Measurements from ENCODE around the gene TPRN.

The TPRN gene

GRCh38 chr9:137160716-137161557 is 39.6 kb downstream of the TPRN start:
- no peak overlapping the region for H3K4me3 ChIP-seq (ENCODE audit: low read depth in 1 of 5, low read length in 5 of 5)
- peaks cover 0 to 15% (median 8%) of the 10 kb centered on the region in 5 donors for H3K4me1 ChIP-seq (ENCODE audit: control insufficient read depth in 5 of 5, insufficient read depth in 5 of 5, low read length in 5 of 5)
- H3K27me3 ChIP-seq (ENCODE audit: control insufficient read depth in 5 of 5, insufficient read depth in 4 of 5, low read length in 5 of 5), result peaks cover 53 to 89% (median 83%) of the 10 kb centered on the region in 5 donors
- H3K36me3 ChIP-seq (ENCODE audit: control insufficient read depth in 5 of 5, insufficient read depth in 5 of 5, low read length in 5 of 5), result no peaks in the 10 kb centered on the region
- no peak overlapping the region for H3K9ac ChIP-seq (ENCODE audit: low read length in 5 of 5)
- no peak overlapping the region for H3K27ac ChIP-seq (ENCODE audit: low read depth, low read length)
- peaks cover 0 to 2% (median 0%) of the 10 kb centered on the region in 5 donors for H3K9me3 ChIP-seq (ENCODE audit: control insufficient read depth in 5 of 5, low read length in 5 of 5)

GRCh38 chr9:137160054-137160425 is 40.5 kb downstream of the TPRN start:
- Histone ChIP-seq H3K27ac (ENCODE audit: low read depth, low read length) (no peak overlapping the region), H3K9ac (ENCODE audit: low read length in 5 of 5) (no peak overlapping the region), H3K4me1 (ENCODE audit: control insufficient read depth in 5 of 5, insufficient read depth in 5 of 5, low read length in 5 of 5) (peaks cover 0 to 15% (median 8%) of the 10 kb centered on the region in 5 donors), H3K9me3 (ENCODE audit: control insufficient read depth in 5 of 5, low read length in 5 of 5) (peaks cover 0 to 2% (median 0%) of the 10 kb centered on the region in 5 donors), H3K27me3 (ENCODE audit: control insufficient read depth in 5 of 5, insufficient read depth in 4 of 5, low read length in 5 of 5) (peaks cover 55 to 89% (median 83%) of the 10 kb centered on the region in 5 donors), H3K4me3 (ENCODE audit: low read depth in 1 of 5, low read length in 5 of 5) (no peak overlapping the region), H3K36me3 (ENCODE audit: control insufficient read depth in 5 of 5, insufficient read depth in 5 of 5, low read length in 5 of 5) (no peaks in the 10 kb centered on the region)

GRCh38 chr9:137159105-137160053 is 41.2 kb downstream of the TPRN start:
- Histone ChIP-seq H3K27me3 (ENCODE audit: control insufficient read depth in 5 of 5, insufficient read depth in 4 of 5, low read length in 5 of 5) (peaks cover 49 to 82% (median 80%) of the 10 kb centered on the region in 5 donors), H3K4me3 (ENCODE audit: low read depth in 1 of 5, low read length in 5 of 5) (no peak overlapping the region), H3K27ac (ENCODE audit: low read depth, low read length) (no peak overlapping the region), H3K36me3 (ENCODE audit: control insufficient read depth in 5 of 5, insufficient read depth in 5 of 5, low read length in 5 of 5) (no peaks in the 10 kb centered on the region), H3K9me3 (ENCODE audit: control insufficient read depth in 5 of 5, low read length in 5 of 5) (peaks cover 0 to 2% (median 0%) of the 10 kb centered on the region in 5 donors), H3K4me1 (ENCODE audit: control insufficient read depth in 5 of 5, insufficient read depth in 5 of 5, low read length in 5 of 5) (peaks cover 0 to 15% (median 8%) of the 10 kb centered on the region in 5 donors), H3K9ac (ENCODE audit: low read length in 5 of 5) (no peak overlapping the region)

GRCh38 chr9:137158625-137159024 is 41.9 kb downstream of the TPRN start:
- no peak overlapping the region for H3K9ac ChIP-seq (ENCODE audit: low read length in 5 of 5)
- H3K27ac ChIP-seq (ENCODE audit: low read depth, low read length), result no peak overlapping the region
- peaks cover 0 to 15% (median 8%) of the 10 kb centered on the region in 5 donors for H3K4me1 ChIP-seq (ENCODE audit: control insufficient read depth in 5 of 5, insufficient read depth in 5 of 5, low read length in 5 of 5)
- peaks cover 0 to 2% (median 0%) of the 10 kb centered on the region in 5 donors for H3K9me3 ChIP-seq (ENCODE audit: control insufficient read depth in 5 of 5, low read length in 5 of 5)
- no peak overlapping the region for H3K4me3 ChIP-seq (ENCODE audit: low read depth in 1 of 5, low read length in 5 of 5)
- H3K36me3 ChIP-seq (ENCODE audit: control insufficient read depth in 5 of 5, insufficient read depth in 5 of 5, low read length in 5 of 5), result no peaks in the 10 kb centered on the region
- peaks cover 44 to 74% (median 73%) of the 10 kb centered on the region in 5 donors for H3K27me3 ChIP-seq (ENCODE audit: control insufficient read depth in 5 of 5, insufficient read depth in 4 of 5, low read length in 5 of 5)

GRCh38 chr9:137157618-137158415 is 42.7 kb downstream of the TPRN start:
- H3K9ac ChIP-seq (ENCODE audit: low read length in 5 of 5), result no peak overlapping the region
- H3K27me3 ChIP-seq (ENCODE audit: control insufficient read depth in 5 of 5, insufficient read depth in 4 of 5, low read length in 5 of 5), result peaks cover 39 to 68% (median 66%) of the 10 kb centered on the region in 5 donors
- no peak overlapping the region for H3K4me3 ChIP-seq (ENCODE audit: low read depth in 1 of 5, low read length in 5 of 5)
- H3K4me1 ChIP-seq (ENCODE audit: control insufficient read depth in 5 of 5, insufficient read depth in 5 of 5, low read length in 5 of 5), result peaks cover 0 to 8% (median 4%) of the 10 kb centered on the region in 5 donors
- peaks cover 0 to 2% (median 0%) of the 10 kb centered on the region in 5 donors for H3K9me3 ChIP-seq (ENCODE audit: control insufficient read depth in 5 of 5, low read length in 5 of 5)
- no peaks in the 10 kb centered on the region for H3K36me3 ChIP-seq (ENCODE audit: control insufficient read depth in 5 of 5, insufficient read depth in 5 of 5, low read length in 5 of 5)
- H3K27ac ChIP-seq (ENCODE audit: low read depth, low read length), result no peak overlapping the region

- Histone ChIP-seq H3K27me3 (ENCODE audit: control insufficient read depth in 5 of 5, insufficient read depth in 4 of 5, low read length in 5 of 5) (peaks cover 39 to 59% (median 57%) of the 10 kb centered on the region in 5 donors), H3K36me3 (ENCODE audit: control insufficient read depth in 5 of 5, insufficient read depth in 5 of 5, low read length in 5 of 5) (no peaks in the 10 kb centered on the region), H3K27ac (ENCODE audit: low read depth, low read length) (no peak overlapping the region), H3K4me1 (ENCODE audit: control insufficient read depth in 5 of 5, insufficient read depth in 5 of 5, low read length in 5 of 5) (peaks cover 0 to 5% (median 4%) of the 10 kb centered on the region in 5 donors), H3K4me3 (ENCODE audit: low read depth in 1 of 5, low read length in 5 of 5) (peak overlapping the region in 1 of 5 donors; percentile 27), H3K9ac (ENCODE audit: low read length in 5 of 5) (no peak overlapping the region), H3K9me3 (ENCODE audit: control insufficient read depth in 5 of 5, low read length in 5 of 5) (peaks cover 0 to 2% (median 0%) of the 10 kb centered on the region in 5 donors)
Observed at GRCh38 chr9:137156567-137157375, 43.8 kb downstream of the TPRN start.

GRCh38 chr9:137152844-137153405 is 47.6 kb downstream of the TPRN start:
- Histone ChIP-seq H3K4me3 (ENCODE audit: low read depth in 1 of 5, low read length in 5 of 5) (no peak overlapping the region), H3K9ac (ENCODE audit: low read length in 5 of 5) (no peak overlapping the region), H3K27me3 (ENCODE audit: control insufficient read depth in 5 of 5, insufficient read depth in 4 of 5, low read length in 5 of 5) (peaks cover 14 to 39% (median 31%) of the 10 kb centered on the region in 5 donors), H3K4me1 (ENCODE audit: control insufficient read depth in 5 of 5, insufficient read depth in 5 of 5, low read length in 5 of 5) (peaks cover 0 to 5% (median 4%) of the 10 kb centered on the region in 5 donors), H3K36me3 (ENCODE audit: control insufficient read depth in 5 of 5, insufficient read depth in 5 of 5, low read length in 5 of 5) (no peaks in the 10 kb centered on the region), H3K9me3 (ENCODE audit: control insufficient read depth in 5 of 5, low read length in 5 of 5) (no peaks in the 10 kb centered on the region), H3K27ac (ENCODE audit: low read depth, low read length) (no peak overlapping the region)

- H3K9ac ChIP-seq (ENCODE audit: low read length in 5 of 5), result no peak overlapping the region
- H3K27me3 ChIP-seq (ENCODE audit: control insufficient read depth in 5 of 5, insufficient read depth in 4 of 5, low read length in 5 of 5), result peaks cover 19 to 37% (median 27%) of the 10 kb centered on the region in 5 donors
- no peaks in the 10 kb centered on the region for H3K9me3 ChIP-seq (ENCODE audit: control insufficient read depth in 5 of 5, low read length in 5 of 5)
Observed at GRCh38 chr9:137150617-137151457, 49.7 kb downstream of the TPRN start.

More at GRCh38 chr9:137150617-137151457, 49.7 kb downstream of the TPRN start:
- no peak overlapping the region for H3K27ac ChIP-seq (ENCODE audit: low read depth, low read length)
- H3K4me1 ChIP-seq (ENCODE audit: control insufficient read depth in 5 of 5, insufficient read depth in 5 of 5, low read length in 5 of 5), result no peaks in the 10 kb centered on the region
- no peaks in the 10 kb centered on the region for H3K36me3 ChIP-seq (ENCODE audit: control insufficient read depth in 5 of 5, insufficient read depth in 5 of 5, low read length in 5 of 5)
- H3K4me3 ChIP-seq (ENCODE audit: low read depth in 1 of 5, low read length in 5 of 5), result no peak overlapping the region

All from subcutaneous abdominal adipose tissue (tissue), 5 donors.